ENCODE measurements around the gene TEC.

TEC gene

DNA sequence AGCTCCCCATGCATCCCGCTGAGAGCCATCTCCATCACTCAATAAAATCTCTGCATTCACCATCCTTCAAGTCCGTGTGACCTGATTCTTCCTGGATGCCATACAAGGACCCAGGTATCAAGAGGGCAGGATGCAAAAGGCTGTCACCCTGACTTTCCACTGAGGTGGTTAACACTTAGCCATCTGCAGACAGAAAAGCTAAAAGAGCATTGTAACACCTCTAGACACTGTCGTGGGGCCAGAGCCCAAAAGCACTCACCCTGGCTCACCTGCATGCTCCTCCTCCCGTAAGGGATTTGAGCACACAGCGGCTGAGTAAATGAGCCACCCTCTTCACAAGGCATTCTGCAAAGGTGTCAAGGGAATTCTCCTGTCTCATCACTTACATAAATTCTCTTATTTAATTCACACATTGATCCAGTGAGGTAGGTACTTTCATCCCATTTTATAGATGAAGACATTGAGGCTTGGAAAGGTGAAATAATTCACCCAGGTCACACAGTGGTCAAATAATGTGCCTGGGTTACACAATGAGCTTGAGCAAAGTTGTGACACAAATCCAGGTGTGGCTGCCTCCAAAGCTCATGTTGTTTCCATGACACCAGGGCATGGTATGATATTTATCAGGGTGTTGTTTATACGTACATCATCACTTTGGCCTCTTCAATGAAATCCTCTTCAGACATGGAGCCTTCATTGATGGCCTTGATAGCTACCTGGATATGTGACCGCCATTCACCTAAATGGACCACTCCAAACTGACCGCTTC, 183.6 kb downstream of the TEC start:
- no peaks in the 10 kb centered on the region for H3K36me3 ChIP-seq (ENCODE audit: insufficient read depth, low read length)
- no peak overlapping the region for H3K9ac ChIP-seq (ENCODE audit: low read length)
- no peak overlapping the region for H3K4me3 ChIP-seq (ENCODE audit: low read depth in 1 of 2, low read length in 2 of 2)
- no peaks in the 10 kb centered on the region for H3K27me3 ChIP-seq (ENCODE audit: control insufficient read depth in 1 of 2, insufficient read depth in 2 of 2, low read length in 2 of 2)
- H3K27ac ChIP-seq (ENCODE audit: low read depth, low read length) = no peak overlapping the region
- no peaks in the 10 kb centered on the region for H3K9me3 ChIP-seq (ENCODE audit: low read length)
- no peaks in the 10 kb centered on the region for H3K4me1 ChIP-seq (ENCODE audit: insufficient read depth, low read length)
